ENCODE data around the gene KAT14. TPM values are rescaled to one million over a fixed set of nuclear protein-coding genes. Genes with fewer than 3 reads are reported as not detected.
"Not testable (repeated sequence)": the region's sequence is repeated elsewhere in the genome, so short reads cannot be mapped to it uniquely, and the experiment has no call there.

Gene KAT14
- total RNA-seq, 4 donors from 2014 or later, result 20.0 to 27.2 (median 22.0) TPM

DNA sequence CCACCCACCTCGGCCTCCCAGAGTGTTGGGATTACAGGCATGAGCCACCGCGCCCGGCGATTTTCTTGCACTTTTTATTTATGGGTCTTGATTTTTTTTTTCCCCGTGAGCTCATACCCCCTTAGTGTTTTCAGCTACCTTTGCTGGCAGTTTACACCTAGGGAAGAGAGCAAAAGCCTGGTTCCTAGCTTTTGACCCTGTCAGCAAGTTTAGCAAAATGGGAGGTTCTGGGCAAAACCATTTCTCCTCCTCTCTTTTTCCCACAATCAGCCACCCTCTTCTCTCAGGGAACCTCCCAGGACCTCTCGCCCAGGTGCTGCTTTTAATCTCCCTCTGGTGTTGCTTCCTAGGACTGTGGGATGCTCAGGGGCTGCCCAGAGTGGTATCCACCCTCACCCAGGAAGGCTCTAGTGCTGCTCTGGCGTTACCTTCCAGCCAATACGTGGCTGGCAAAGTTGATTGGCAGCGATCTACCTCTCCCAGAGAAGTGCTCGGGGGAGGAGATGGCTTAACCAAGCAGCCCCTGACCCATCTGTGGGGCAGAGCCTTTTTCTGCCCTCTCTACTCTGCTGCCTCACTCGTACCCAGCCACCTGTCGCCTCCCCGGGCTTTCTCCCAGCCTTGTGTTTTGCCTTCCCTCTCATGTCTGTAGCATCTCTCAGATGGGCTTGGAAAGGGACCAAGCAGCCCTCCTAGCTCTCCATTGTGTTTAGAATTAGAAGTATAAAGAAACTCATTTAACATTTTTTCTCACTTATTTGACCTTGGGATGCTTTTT is 37.4 kb downstream of the KAT14 start:
- Histone ChIP-seq H3K27me3 (no peaks in the 10 kb centered on the region), H3K9me3 (peaks cover 0 to 7% (median 0%) of the 10 kb centered on the region in 4 donors), H3K4me3 (no peak overlapping the region), H3K36me3 (peaks cover 0 to 36% (median 0%) of the 10 kb centered on the region in 3 donors), H3K4me1 (no peaks in the 10 kb centered on the region), H3K27ac (no peak overlapping the region)
- no peak for TF ChIP-seq POLR2A (IDR thresholded peaks at IDR 0.05)
- no peak for DNase-seq

GRCh38 chr20:18176318-18176785 is 38.7 kb downstream of the KAT14 start:
- Histone ChIP-seq H3K27me3 (no peaks in the 10 kb centered on the region), H3K9me3 (peaks cover 0 to 8% (median 0%) of the 10 kb centered on the region in 4 donors), H3K4me3 (no peak overlapping the region), H3K4me1 (no peaks in the 10 kb centered on the region), H3K36me3 (peaks cover 0 to 34% (median 0%) of the 10 kb centered on the region in 3 donors), H3K27ac (no peak overlapping the region)
- no peak for TF ChIP-seq POLR2A (IDR thresholded peaks at IDR 0.05)
- TF ChIP-seq CTCF (IDR thresholded peaks at IDR 0.05), result no peak
- no peak for DNase-seq

DNA sequence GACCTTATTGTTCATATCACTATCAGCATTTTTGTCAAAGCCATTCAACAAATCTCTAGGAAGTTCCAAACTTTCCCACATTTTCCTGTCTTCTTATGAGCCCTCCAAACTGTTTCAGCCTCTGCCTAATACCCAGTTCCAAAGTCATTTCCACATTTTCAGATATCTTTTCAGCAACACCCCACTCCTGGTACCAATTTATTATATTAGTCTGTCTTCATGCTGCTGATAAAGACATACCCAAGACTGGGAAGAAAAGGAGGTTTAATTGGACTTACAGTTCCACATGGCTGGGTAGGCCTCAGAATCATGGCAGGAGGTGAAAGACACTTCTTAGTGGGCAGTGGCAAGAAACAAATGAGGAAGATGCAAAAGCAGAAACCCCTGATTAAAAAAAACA is 42.7 kb downstream of the KAT14 start:
- not testable (repeated sequence) for H3K9me3 ChIP-seq, H3K4me3 ChIP-seq, H3K27ac ChIP-seq, DNase-seq, H3K4me1 ChIP-seq, H3K27me3 ChIP-seq
- H3K36me3 ChIP-seq, result peaks cover 0 to 60% (median 0%) of the 10 kb centered on the region in 3 donors

DNA sequence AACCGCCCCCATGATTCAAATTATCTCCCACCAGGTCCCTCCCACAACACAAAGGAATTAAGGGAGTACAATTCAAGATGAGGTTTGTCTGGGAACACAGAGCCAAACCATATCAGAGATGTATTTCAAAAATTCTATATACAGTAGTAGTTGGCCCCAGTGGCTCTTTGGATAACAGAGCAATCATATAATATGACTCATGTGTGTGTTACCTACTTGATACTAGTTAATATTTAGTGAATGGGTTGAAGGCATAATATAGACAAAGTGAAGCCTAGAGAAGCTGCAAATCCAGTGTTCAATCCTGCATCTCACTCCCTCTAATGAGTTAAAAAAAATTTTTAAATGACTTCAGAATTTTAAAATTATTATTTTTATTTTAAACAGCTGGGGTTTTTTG is 43.2 kb downstream of the KAT14 start:
- H3K9me3 ChIP-seq, result peaks cover 0 to 8% (median 0%) of the 10 kb centered on the region in 4 donors
- TF ChIP-seq CTCF (IDR thresholded peaks at IDR 0.05), result no peak
- no peak for TF ChIP-seq POLR2A (IDR thresholded peaks at IDR 0.05)
- H3K27ac ChIP-seq, result no peak overlapping the region
- no peak for DNase-seq
- H3K4me3 ChIP-seq, result no peak overlapping the region
- no peaks in the 10 kb centered on the region for H3K27me3 ChIP-seq
- no peaks in the 10 kb centered on the region for H3K4me1 ChIP-seq
- peaks cover 0 to 62% (median 0%) of the 10 kb centered on the region in 3 donors for H3K36me3 ChIP-seq

DNA sequence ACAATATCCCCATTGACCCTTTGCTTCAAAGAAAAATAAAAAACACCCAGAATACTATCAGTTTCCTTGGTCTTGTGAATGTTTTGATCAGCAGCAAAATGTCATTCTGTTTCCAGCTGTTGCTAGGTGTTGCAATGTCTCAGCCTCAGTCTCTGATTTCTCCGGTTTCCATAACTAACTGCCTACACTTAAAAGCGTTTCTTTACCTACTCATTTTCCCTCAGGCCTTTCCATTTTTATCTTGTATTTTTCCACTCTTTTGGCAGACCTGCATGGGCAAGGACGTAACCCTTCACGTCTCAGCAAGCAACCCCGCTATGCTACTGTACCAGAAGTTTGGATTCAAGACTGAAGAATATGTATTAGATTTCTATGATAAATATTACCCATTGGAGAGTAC is 49.4 kb downstream of the KAT14 start:
- no peaks in the 10 kb centered on the region for H3K27me3 ChIP-seq
- no peak overlapping the region for H3K4me3 ChIP-seq
- TF ChIP-seq POLR2A (IDR thresholded peaks at IDR 0.05) (no peak), CTCF (IDR thresholded peaks at IDR 0.05) (no peak)
- H3K4me1 ChIP-seq, result no peaks in the 10 kb centered on the region
- H3K36me3 ChIP-seq, result peaks cover 0 to 75% (median 0%) of the 10 kb centered on the region in 3 donors
- no peak for DNase-seq
- no peaks in the 10 kb centered on the region for H3K9me3 ChIP-seq
- no peak overlapping the region for H3K27ac ChIP-seq

DNA sequence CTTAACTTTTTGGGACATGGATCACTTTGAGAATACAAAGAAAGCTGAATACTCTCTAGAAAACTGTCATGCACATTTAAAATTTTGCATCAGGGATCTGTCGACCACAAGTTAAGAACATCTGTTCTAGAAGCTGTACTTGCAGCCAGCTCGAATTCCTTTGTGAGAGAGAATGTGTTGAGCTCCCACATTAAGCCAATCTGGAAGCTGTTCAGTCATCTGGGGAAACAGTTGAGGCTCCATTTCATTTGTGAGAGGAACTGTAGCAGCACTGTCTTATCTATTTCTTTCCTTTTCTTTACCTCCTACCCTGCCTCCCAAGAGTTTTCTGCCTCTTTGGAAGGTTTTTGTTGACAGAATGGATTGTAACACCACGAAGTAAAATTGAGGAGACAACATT is 50.8 kb downstream of the KAT14 start:
- H3K4me3 ChIP-seq, result no peak overlapping the region
- no peaks in the 10 kb centered on the region for H3K9me3 ChIP-seq
- no peak for TF ChIP-seq CTCF (IDR thresholded peaks at IDR 0.05)
- no peak for TF ChIP-seq POLR2A (IDR thresholded peaks at IDR 0.05)
- no peaks in the 10 kb centered on the region for H3K27me3 ChIP-seq
- no peak for DNase-seq
- no peaks in the 10 kb centered on the region for H3K4me1 ChIP-seq
- peaks cover 0 to 60% (median 0%) of the 10 kb centered on the region in 3 donors for H3K36me3 ChIP-seq
- no peak overlapping the region for H3K27ac ChIP-seq
